AG04450 (cell line): ENCODE measurements around the gene RUSC1. TPM values are rescaled to one million over a fixed set of nuclear protein-coding genes. Genes with fewer than 3 reads are reported as not detected.

Experiments used
- CTCF ChIA-PET: fragments of 300-600, 350-600 bp; formaldehyde crosslinking; extraction: SDS; loops from one replicate; lab custom pipeline; 2022; ENCODE audit warnings: antibody characterized with exemption, inconsistent platforms; lab: Charles Lee
- POLR2A ChIA-PET: fragments of 350-600 bp; formaldehyde crosslinking; extraction: SDS; loops from one replicate; lab custom pipeline; 2021; ENCODE audit warnings: antibody characterized with exemption, inconsistent platforms; lab: Yijun Ruan, JAX
- DNase-seq: peaks from one replicate; pipeline ENCODE4 v3.0.0-alpha.2; 2011; ENCODE audit warnings: low read depth, low spot score
- H3K27ac ChIP-seq: one replicate; pipeline ENCODE4 v1.5.1; 2012; ENCODE audit warnings: low read depth, low read length, control low read depth
- H3K27me3 ChIP-seq: one replicate; pipeline ENCODE4 v1.6.0; 2012; ENCODE audit warnings: low read length; ENCODE audit not compliant: control insufficient read depth, insufficient read depth
- H3K4me3 ChIP-seq: 2 replicates; pipeline ENCODE4 v1.5.1; 2011; ENCODE audit warnings: mild to moderate bottlenecking, low read depth, low read length, control low read depth
- H3K9me3 ChIP-seq: 2 replicates; pipeline ENCODE4 v1.5.1; 2012; ENCODE audit warnings: low read length; ENCODE audit not compliant: control insufficient read depth, insufficient read depth
- polyA plus RNA-seq: library from polyadenylated mRNA; depleted of rRNA; stranded (reverse); fragments of >200 nt; gene quantifications from 2 replicates; pipeline ENCODE4 v1.2.3, GENCODE V29; 2011
- TF ChIP-seq, protein P1 (sequence below): IDR thresholded peaks from 2 replicates; pipeline ENCODE4 v1.5.1; 2011; ENCODE audit warnings: low read depth, low read length, control low read depth, inconsistent platforms

The RUSC1 gene
- polyA plus RNA-seq, 1 experiment = 20.9 TPM

DNA sequence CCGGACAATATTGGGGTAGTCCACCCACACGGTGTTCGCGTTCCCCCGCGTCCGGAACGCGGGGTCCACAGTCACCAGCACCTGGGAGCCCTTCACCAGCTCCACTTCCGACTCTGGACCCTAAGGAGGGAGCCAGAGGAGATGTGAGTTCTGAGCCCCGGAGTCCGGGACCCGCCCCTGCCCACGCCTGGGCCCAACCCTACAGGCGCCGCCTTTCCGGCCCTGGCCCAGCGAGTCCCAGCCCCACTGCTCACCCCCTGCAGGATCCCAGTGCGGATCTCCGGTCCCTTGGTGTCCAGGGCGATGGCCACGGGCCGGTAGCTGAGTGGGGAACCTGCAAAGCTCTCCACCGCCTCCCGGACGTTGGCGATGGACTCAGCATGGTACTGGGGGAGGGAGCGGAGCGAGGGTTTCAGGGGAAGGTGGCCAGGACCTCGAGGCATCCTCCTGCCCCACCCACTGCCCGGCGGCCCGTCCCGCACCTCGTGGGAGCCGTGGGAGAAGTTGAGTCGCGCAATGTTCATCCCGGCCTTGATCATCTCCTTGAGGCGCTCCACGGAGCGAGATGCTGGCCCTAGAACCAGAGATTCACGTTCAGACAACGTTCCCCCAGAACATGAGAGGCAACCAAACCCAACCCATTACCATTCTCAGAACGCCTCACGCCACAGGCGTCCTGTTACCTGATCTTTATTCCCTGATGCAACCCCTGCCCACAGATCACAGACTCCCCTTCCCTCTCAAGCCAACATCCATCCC is 25.3 kb upstream of the RUSC1 start:
- CTCF ChIA-PET = interaction anchor here (0.8 kb wide), 1 partner anchor 101 kb away, joined by 3 read pairs; no protein-coding TSS in a partner anchor

DNA sequence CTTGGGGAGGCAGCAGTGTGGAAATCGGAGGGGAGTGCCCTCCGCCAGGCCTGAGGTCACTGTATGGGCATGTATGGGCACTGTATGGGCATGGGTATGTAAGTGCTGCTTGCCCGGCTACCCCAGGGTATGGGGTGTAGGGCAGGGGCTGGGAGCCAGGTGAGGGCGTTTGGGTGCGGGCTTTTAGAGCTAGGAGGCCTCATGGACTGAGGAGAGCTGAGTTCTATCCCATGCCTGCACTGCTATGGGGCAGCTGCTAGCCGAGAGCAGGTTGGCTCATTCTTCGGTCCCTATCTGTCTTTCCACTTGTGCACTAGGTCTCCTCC is 24.8 kb upstream of the RUSC1 start:
- Histone ChIP-seq H3K27ac (no peak overlapping the region), H3K4me3 (no peak overlapping the region), H3K9me3 (no peaks in the 10 kb centered on the region; the same call in 1 of the 2 replicates), H3K27me3 (peaks cover 57% of the 10 kb centered on the region)
- POLR2A ChIA-PET = no interaction called here
- CTCF ChIA-PET = no interaction called here
- DNase-seq = no peak
- TF ChIP-seq, protein P1, sequence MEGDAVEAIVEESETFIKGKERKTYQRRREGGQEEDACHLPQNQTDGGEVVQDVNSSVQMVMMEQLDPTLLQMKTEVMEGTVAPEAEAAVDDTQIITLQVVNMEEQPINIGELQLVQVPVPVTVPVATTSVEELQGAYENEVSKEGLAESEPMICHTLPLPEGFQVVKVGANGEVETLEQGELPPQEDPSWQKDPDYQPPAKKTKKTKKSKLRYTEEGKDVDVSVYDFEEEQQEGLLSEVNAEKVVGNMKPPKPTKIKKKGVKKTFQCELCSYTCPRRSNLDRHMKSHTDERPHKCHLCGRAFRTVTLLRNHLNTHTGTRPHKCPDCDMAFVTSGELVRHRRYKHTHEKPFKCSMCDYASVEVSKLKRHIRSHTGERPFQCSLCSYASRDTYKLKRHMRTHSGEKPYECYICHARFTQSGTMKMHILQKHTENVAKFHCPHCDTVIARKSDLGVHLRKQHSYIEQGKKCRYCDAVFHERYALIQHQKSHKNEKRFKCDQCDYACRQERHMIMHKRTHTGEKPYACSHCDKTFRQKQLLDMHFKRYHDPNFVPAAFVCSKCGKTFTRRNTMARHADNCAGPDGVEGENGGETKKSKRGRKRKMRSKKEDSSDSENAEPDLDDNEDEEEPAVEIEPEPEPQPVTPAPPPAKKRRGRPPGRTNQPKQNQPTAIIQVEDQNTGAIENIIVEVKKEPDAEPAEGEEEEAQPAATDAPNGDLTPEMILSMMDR = no peak

More for the DNA sequence above, 25.3 kb upstream of the RUSC1 start:
- TF ChIP-seq, protein P1 = no peak
- DNase-seq = no peak
- Histone ChIP-seq H3K27ac (no peak overlapping the region), H3K9me3 (no peaks in the 10 kb centered on the region; the same call in 1 of the 2 replicates), H3K4me3 (no peak overlapping the region), H3K27me3 (peaks cover 56% of the 10 kb centered on the region)
- POLR2A ChIA-PET = interaction anchor here (0.6 kb wide), 1 partner anchor 22 kb away, joined by 7 read pairs; the partner anchor contains the start of gene CLK2

DNA sequence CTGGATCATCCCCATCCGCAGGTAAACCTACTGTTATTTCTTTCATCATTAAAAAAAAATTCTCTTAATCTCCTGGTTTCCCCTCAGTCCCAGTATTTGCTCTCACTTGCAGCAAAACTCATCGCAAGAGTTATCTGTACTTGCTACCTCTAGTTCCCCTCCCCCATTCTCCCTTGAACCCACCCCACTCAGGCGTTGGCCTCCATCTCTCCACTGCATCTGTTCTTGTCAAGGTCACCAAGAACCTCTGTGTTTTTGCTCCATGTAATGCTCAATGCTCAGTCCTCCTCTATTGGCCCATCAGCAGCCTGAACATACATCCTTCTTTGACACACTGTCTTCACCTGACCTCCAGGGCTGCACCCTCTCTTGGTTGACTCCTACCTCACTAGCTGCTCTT is 24.0 kb upstream of the RUSC1 start:
- Histone ChIP-seq H3K27ac (no peak overlapping the region), H3K4me3 (no peak overlapping the region), H3K9me3 (no peaks in the 10 kb centered on the region; the same call in 1 of the 2 replicates), H3K27me3 (peaks cover 55% of the 10 kb centered on the region)
- no peak for DNase-seq
- POLR2A ChIA-PET = no interaction called here
- CTCF ChIA-PET = no interaction called here
- TF ChIP-seq, protein P1 = no peak

DNA sequence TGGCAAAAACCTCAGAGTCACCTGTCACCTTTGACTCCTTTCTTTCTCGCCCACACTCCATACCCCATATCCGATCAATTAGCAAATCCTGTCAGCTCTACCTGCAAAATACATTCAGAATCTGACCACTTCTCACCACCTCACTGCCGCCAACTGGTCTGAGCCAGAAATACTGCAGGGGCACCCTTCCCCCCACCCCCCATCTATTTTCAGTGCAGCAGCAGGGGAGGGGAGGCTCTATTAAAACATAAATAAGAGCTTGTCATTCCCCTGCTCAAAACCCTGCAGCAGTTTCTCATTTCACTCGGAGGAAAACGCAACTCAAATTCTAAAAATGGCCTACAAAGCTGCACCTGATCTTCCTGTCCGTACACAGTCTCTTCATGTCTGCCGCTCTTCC is 23.3 kb upstream of the RUSC1 start:
- ChIA-PET CTCF (interaction anchor here (0.7 to 1.4 kb wide), 3 partner anchors 26 to 104 kb away, joined by 3 to 4 read pairs (median 3); no protein-coding TSS in a partner anchor), POLR2A (interaction anchor here (0.7 kb wide), 1 partner anchor 24 kb away, joined by 6 read pairs; the partner anchor contains the start of gene CLK2)
- TF ChIP-seq, protein P1 = no peak
- H3K9me3 ChIP-seq = no peaks in the 10 kb centered on the region; the same call in 1 of the 2 replicates
- peaks cover 54% of the 10 kb centered on the region for H3K27me3 ChIP-seq
- H3K4me3 ChIP-seq = no peak overlapping the region
- no peak overlapping the region for H3K27ac ChIP-seq
- no peak for DNase-seq

DNA sequence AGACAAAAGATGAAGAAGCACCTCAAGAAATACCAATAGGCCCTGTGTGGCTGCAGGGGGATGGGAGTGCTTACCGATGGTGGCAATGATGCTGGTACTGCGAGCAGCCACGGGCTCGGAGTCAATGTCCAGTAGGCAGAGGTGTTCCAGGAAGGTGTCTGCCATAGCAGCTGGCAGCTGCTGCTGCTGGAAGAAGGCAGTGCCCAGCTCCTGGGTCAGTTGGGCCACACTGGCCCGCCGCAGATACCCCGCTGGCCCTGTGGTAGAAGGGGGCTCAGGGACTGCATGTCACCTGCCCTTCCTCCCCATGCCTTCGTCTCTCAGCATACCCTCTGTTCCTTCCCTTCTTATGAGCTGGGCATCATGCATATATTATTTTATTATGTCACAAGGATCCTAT is 20.7 kb upstream of the RUSC1 start:
- ChIA-PET POLR2A (no interaction called here), CTCF (interaction anchor here (0.9 to 1.2 kb wide), 2 partner anchors 23 to 50 kb away, joined by 3 to 5 read pairs; no protein-coding TSS in a partner anchor)
- H3K27me3 ChIP-seq = peaks cover 32% of the 10 kb centered on the region
- TF ChIP-seq, protein P1 = no peak
- no peak for DNase-seq
- no peaks in the 10 kb centered on the region; the same call in 1 of the 2 replicates for H3K9me3 ChIP-seq
- H3K4me3 ChIP-seq = no peak overlapping the region
- H3K27ac ChIP-seq = no peak overlapping the region
